Neural progenitor cell (in vitro differentiated cells): Measurements from ENCODE around the gene RAPGEF5. TPM values are rescaled to one million over a fixed set of nuclear protein-coding genes. Genes with fewer than 3 reads are reported as not detected.

Experiments
- DNase-seq: peaks from one replicate; pipeline ENCODE4 v3.0.0-alpha.2; 2016; ENCODE audit warnings: low spot score
- H2AFZ ChIP-seq: fragments of 200-600 bp; sonication (generic); replicated peaks from 2 replicates; pipeline ENCODE4 v1.6.1; 2016; ENCODE audit warnings: antibody characterized with exemption
- H3F3A ChIP-seq: fragments of 200-600 bp; sonication (generic); 2 replicates; pipeline ENCODE4 v1.6.1; 2016; ENCODE audit warnings: antibody characterized with exemption, low read depth
- H3K27ac ChIP-seq: fragments of 200-600 bp; sonication (generic); 2 replicates; pipeline ENCODE4 v1.5.1; 2016; ENCODE audit warnings: mild to moderate bottlenecking
- H3K27me3 ChIP-seq: fragments of 200-600 bp; sonication (generic); 2 replicates; pipeline ENCODE4 v1.6.1; 2016; ENCODE audit warnings: mild to moderate bottlenecking, moderate library complexity
- H3K36me3 ChIP-seq: fragments of 200-600 bp; sonication (generic); 2 replicates; pipeline ENCODE4 v1.5.1; 2016
- H3K4me1 ChIP-seq: fragments of 200-600 bp; sonication (generic); 2 replicates; pipeline ENCODE4 v1.6.1; 2016; ENCODE audit warnings: mixed run types
- H3K4me2 ChIP-seq: fragments of 200-600 bp; sonication (generic); 2 replicates; pipeline ENCODE4 v1.6.1; 2016
- H3K4me3 ChIP-seq: fragments of 200-600 bp; sonication (generic); 2 replicates; pipeline ENCODE4 v1.5.1; 2016
- H3K79me2 ChIP-seq: fragments of 200-600 bp; sonication (generic); 2 replicates; pipeline ENCODE4 v1.6.1; 2016; ENCODE audit warnings: low read depth
- H3K9ac ChIP-seq: fragments of 200-600 bp; sonication (generic); 2 replicates; pipeline ENCODE4 v1.6.1; 2016
- H3K9me3 ChIP-seq: fragments of 200-600 bp; sonication (generic); 2 replicates; pipeline ENCODE4 v1.5.1; 2016; ENCODE audit warnings: low read depth
- H4K20me1 ChIP-seq: fragments of 200-600 bp; sonication (generic); 2 replicates; pipeline ENCODE4 v1.6.1; 2016; ENCODE audit warnings: low read depth
- H3K27ac Mint-ChIP-seq: 3 replicates; pipeline ENCODE4 v1.8.0; 2021; ENCODE audit warnings: mixed read lengths
- H3K27me3 Mint-ChIP-seq: 2 replicates; pipeline ENCODE4 v1.8.0; 2022; ENCODE audit warnings: low read depth, mild to moderate bottlenecking, inconsistent platforms, moderate library complexity, mixed read lengths; ENCODE audit not compliant: insufficient read depth
- H3K36me3 Mint-ChIP-seq: 3 replicates; pipeline ENCODE4 v1.8.0; 2021; ENCODE audit warnings: mixed read lengths
- H3K4me1 Mint-ChIP-seq: 3 replicates; pipeline ENCODE4 v1.8.0; 2021; ENCODE audit warnings: mixed read lengths
- H3K4me3 Mint-ChIP-seq: 3 replicates; pipeline ENCODE4 v1.8.0; 2021; ENCODE audit warnings: mild to moderate bottlenecking, moderate library complexity, mixed read lengths
- H3K9me3 Mint-ChIP-seq: 3 replicates; pipeline ENCODE4 v1.8.0; 2020; ENCODE audit warnings: mixed read lengths
- EZH2 ChIP-seq: fragments of 200-600 bp; sonication (generic); IDR thresholded peaks from 2 replicates; pipeline ENCODE4 v1.6.1; 2017; ENCODE audit warnings: antibody characterized with exemption, mild to moderate bottlenecking, moderate library complexity
- EZH2phosphoT487 ChIP-seq: fragments of 200-600 bp; sonication (generic); IDR thresholded peaks from 2 replicates; pipeline ENCODE4 v1.6.1; 2017; ENCODE audit warnings: antibody characterized with exemption
- total RNA-seq: library from RNA; depleted of rRNA; stranded (reverse); fragments of >200 nt; gene quantifications from 2 replicates; pipeline ENCODE4 v1.2.3, GENCODE V29; 2015; ENCODE audit warnings: low replicate concordance
- TF ChIP-seq, protein P1 (sequence below): fragments of 200-600 bp; sonication (generic); IDR thresholded peaks from 2 replicates; pipeline ENCODE4 v1.5.1; 2017; ENCODE audit warnings: antibody characterized with exemption, mild to moderate bottlenecking

Gene RAPGEF5
- total RNA-seq, 1 donor from 2014 or later: 5.7 TPM

DNA sequence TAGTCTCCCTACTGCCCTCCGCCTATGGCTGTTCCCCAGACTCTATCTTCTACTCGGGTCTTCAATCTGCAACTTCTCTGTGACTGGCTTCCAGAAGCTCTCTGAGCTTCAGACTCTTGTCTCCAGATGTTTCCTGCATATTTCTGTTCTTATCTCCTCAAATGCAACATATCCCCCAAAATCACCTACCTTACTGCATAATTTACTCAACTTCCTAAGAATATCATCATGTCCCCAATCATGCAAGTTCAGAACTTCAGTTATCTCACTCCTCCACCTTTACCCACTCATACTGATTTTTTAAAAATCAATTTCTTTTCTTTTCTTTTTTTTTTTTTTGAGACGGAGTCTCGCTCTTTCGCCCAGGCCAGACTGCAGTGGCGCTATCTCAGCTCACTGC lies 68.8 kb downstream of the RAPGEF5 start:
- H3K9me3 Mint-ChIP-seq: no peaks in the 10 kb centered on the region
- no peak overlapping the region for H3K4me3 Mint-ChIP-seq
- Histone ChIP-seq H3K36me3 (no peaks in the 10 kb centered on the region), H3K4me2 (no peak overlapping the region), H3F3A (peaks cover 7% of the 10 kb centered on the region), H2AFZ (no peak overlapping the region), H3K27ac (no peak overlapping the region), H3K9ac (no peak overlapping the region), H3K4me3 (no peak overlapping the region), H3K4me1 (peaks cover 24% of the 10 kb centered on the region), H4K20me1 (no peaks in the 10 kb centered on the region), H3K79me2 (no peaks in the 10 kb centered on the region), H3K27me3 (no peaks in the 10 kb centered on the region), H3K9me3 (no peaks in the 10 kb centered on the region)
- peaks cover 4% of the 10 kb centered on the region for H3K27me3 Mint-ChIP-seq
- no peak overlapping the region for H3K27ac Mint-ChIP-seq
- peaks cover 19% of the 10 kb centered on the region for H3K4me1 Mint-ChIP-seq
- no peak for DNase-seq
- TF ChIP-seq, protein P1, sequence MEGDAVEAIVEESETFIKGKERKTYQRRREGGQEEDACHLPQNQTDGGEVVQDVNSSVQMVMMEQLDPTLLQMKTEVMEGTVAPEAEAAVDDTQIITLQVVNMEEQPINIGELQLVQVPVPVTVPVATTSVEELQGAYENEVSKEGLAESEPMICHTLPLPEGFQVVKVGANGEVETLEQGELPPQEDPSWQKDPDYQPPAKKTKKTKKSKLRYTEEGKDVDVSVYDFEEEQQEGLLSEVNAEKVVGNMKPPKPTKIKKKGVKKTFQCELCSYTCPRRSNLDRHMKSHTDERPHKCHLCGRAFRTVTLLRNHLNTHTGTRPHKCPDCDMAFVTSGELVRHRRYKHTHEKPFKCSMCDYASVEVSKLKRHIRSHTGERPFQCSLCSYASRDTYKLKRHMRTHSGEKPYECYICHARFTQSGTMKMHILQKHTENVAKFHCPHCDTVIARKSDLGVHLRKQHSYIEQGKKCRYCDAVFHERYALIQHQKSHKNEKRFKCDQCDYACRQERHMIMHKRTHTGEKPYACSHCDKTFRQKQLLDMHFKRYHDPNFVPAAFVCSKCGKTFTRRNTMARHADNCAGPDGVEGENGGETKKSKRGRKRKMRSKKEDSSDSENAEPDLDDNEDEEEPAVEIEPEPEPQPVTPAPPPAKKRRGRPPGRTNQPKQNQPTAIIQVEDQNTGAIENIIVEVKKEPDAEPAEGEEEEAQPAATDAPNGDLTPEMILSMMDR: no peak
- TF ChIP-seq EZH2 (no peak), EZH2phosphoT487 (no peak)
- no peaks in the 10 kb centered on the region for H3K36me3 Mint-ChIP-seq

DNA sequence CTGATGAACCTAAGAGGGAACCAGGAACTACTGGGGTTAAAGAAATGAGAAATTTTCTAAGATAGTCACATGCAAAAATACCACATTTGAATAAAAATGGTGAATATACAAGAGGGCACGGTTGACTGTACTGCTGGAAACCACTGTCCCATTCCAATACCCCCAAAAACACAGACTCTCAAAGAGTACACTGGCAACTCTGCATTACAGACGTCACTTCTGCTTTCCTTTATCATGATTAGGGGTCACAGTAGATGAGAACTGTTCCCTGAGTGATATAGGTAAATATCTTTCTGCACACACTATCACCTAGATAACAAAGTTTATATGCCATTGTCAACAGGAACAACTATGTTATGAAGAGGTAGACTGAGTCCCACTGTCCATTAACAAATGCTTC lies 69.5 kb downstream of the RAPGEF5 start:
- no peak overlapping the region for H3K27ac ChIP-seq
- no peak overlapping the region for H2AFZ ChIP-seq
- no peak overlapping the region for H3K4me3 Mint-ChIP-seq
- peaks cover under 1% of the 10 kb centered on the region for H3F3A ChIP-seq
- no peak overlapping the region for H3K27ac Mint-ChIP-seq
- H3K9ac ChIP-seq: no peak overlapping the region
- H3K4me2 ChIP-seq: no peak overlapping the region
- TF ChIP-seq EZH2 (no peak), EZH2phosphoT487 (no peak)
- TF ChIP-seq, protein P1: no peak
- H3K4me1 ChIP-seq: peaks cover 16% of the 10 kb centered on the region
- peaks cover 4% of the 10 kb centered on the region for H3K27me3 Mint-ChIP-seq
- no peak overlapping the region for H3K4me3 ChIP-seq
- no peak for DNase-seq
- no peaks in the 10 kb centered on the region for H4K20me1 ChIP-seq
- H3K9me3 Mint-ChIP-seq: no peaks in the 10 kb centered on the region
- H3K27me3 ChIP-seq: no peaks in the 10 kb centered on the region
- no peaks in the 10 kb centered on the region for H3K79me2 ChIP-seq
- H3K9me3 ChIP-seq: no peaks in the 10 kb centered on the region
- H3K4me1 Mint-ChIP-seq: peaks cover 12% of the 10 kb centered on the region
- H3K36me3 ChIP-seq: no peaks in the 10 kb centered on the region
- H3K36me3 Mint-ChIP-seq: no peaks in the 10 kb centered on the region

DNA sequence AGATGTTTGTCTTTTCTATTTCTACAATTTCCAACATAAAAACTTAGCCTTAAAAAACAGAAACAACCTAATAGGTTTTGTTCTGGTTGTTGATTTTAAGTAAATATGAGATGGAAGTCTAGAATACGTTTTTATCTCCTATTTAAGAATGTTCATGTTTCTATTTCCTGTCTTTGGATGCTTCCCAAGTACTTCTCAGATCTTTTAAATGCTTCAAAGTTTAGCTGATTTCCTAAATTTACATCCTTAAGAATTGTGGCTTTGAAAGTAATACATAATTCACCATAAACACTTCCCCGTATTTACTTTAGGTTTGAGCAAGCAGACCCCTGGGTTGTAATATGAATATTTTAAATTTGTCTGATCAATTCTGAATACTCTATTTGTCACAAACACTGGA lies 70.5 kb downstream of the RAPGEF5 start:
- no peaks in the 10 kb centered on the region for H3K27me3 ChIP-seq
- H3K4me1 ChIP-seq: peaks cover 7% of the 10 kb centered on the region
- no peak overlapping the region for H3K4me3 ChIP-seq
- H3K9me3 ChIP-seq: no peaks in the 10 kb centered on the region
- no peak overlapping the region for H3K4me2 ChIP-seq
- Mint-ChIP-seq H3K36me3 (no peaks in the 10 kb centered on the region), H3K4me1 (peaks cover 2% of the 10 kb centered on the region), H3K27ac (no peak overlapping the region), H3K27me3 (peaks cover 4% of the 10 kb centered on the region), H3K9me3 (no peaks in the 10 kb centered on the region), H3K4me3 (no peak overlapping the region)
- H3F3A ChIP-seq: no peaks in the 10 kb centered on the region
- DNase-seq: no peak
- TF ChIP-seq, protein P1: no peak
- TF ChIP-seq EZH2: no peak
- no peak for TF ChIP-seq EZH2phosphoT487
- H3K27ac ChIP-seq: no peak overlapping the region
- no peaks in the 10 kb centered on the region for H3K36me3 ChIP-seq
- no peak overlapping the region for H3K9ac ChIP-seq
- H4K20me1 ChIP-seq: no peaks in the 10 kb centered on the region
- no peaks in the 10 kb centered on the region for H3K79me2 ChIP-seq
- no peak overlapping the region for H2AFZ ChIP-seq
